Measurements from ENCODE around the gene ARID3B. TPM values are rescaled to one million over a fixed set of nuclear protein-coding genes. Genes with fewer than 3 reads are reported as not detected.

Gene ARID3B
- total and polyA plus RNA-seq, 2 of the 13 experiments (the other 11 are each of a cell fraction or from before 2014, with no cell fraction given) = 5.3 to 12.8 TPM

DNA sequence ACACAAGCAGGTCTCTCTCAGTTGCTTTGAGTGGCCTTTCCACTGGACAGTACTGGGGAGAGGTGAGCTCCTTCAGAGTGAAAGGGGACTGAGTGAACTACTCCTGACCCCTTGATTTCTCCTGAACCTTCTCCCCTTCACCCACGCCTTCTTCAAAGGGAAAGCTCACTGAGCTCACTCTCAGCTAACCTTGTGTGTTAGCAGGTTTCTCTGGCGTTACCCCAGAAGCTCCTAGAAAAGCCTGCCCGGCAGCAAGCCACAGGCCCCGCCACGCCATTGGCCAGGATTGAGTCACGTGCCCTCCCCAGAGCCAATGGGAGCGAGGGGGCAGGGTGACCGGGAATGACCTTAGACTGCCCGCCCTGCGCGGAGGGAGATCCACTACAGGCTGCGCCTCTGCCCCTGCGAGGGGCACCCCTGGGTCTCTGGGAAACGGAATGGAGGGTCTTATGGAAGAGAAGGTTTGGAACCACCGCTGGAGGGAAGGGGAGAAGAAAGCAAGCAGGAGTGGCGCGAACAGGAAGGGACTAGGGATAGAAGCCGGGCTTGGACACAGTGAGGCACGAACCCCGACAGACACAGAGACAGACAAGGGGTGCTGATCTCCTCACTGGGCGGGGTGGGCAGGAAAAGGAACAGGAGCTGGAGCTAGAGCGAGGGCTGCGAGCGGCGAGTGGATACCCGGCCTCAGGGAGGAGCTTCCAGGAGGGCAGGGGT, 57.3 kb downstream of the ARID3B start (continued):
- no peak for TF ChIP-seq ZHX1 (CRISPR knock-in tag; IDR thresholded peaks at IDR 0.05; ENCODE audit: low read depth)
- no peak for TF ChIP-seq ZNF660 (CRISPR knock-in tag; IDR thresholded peaks at IDR 0.05; ENCODE audit: borderline replicate concordance, low read depth)
- 0 out of 2 replicates have a peak, but pooled peaks have one; percentile 38 for TF ChIP-seq ZBED4 (CRISPR knock-in tag; IDR thresholded peaks at IDR 0.05; ENCODE audit: borderline replicate concordance)
- TF ChIP-seq MEIS1 (CRISPR knock-in tag; IDR thresholded peaks at IDR 0.05; ENCODE audit: borderline replicate concordance) = peak; percentile 29; the same call in 1 of the 2 replicates
- TF ChIP-seq, protein P1, sequence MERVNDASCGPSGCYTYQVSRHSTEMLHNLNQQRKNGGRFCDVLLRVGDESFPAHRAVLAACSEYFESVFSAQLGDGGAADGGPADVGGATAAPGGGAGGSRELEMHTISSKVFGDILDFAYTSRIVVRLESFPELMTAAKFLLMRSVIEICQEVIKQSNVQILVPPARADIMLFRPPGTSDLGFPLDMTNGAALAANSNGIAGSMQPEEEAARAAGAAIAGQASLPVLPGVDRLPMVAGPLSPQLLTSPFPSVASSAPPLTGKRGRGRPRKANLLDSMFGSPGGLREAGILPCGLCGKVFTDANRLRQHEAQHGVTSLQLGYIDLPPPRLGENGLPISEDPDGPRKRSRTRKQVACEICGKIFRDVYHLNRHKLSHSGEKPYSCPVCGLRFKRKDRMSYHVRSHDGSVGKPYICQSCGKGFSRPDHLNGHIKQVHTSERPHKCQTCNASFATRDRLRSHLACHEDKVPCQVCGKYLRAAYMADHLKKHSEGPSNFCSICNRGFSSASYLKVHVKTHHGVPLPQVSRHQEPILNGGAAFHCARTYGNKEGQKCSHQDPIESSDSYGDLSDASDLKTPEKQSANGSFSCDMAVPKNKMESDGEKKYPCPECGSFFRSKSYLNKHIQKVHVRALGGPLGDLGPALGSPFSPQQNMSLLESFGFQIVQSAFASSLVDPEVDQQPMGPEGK (CRISPR knock-in tag; IDR thresholded peaks at IDR 0.05) = peak; percentile 57
- no peak for TF ChIP-seq MAFG (CRISPR knock-in tag; IDR thresholded peaks at IDR 0.05)
- peak; percentile 54; the same call in 1 of the 2 replicates for TF ChIP-seq GABPB1 (CRISPR knock-in tag; IDR thresholded peaks at IDR 0.05)
- no peak for TF ChIP-seq DNMT1 (CRISPR knock-in tag; IDR thresholded peaks at IDR 0.05)
- TF ChIP-seq ZNF614 (CRISPR knock-in tag; IDR thresholded peaks at IDR 0.05; ENCODE audit: borderline replicate concordance) = peak; percentile 70; the same call in 1 of the 2 replicates
- no peak for TF ChIP-seq ZNF367 (CRISPR knock-in tag; IDR thresholded peaks at IDR 0.05; ENCODE audit: borderline replicate concordance)
- no peak for TF ChIP-seq SOX6 (IDR thresholded peaks at IDR 0.05)
- TF ChIP-seq SOX6 (CRISPR knock-in tag; IDR thresholded peaks at IDR 0.05) = no peak
- TF ChIP-seq, protein P2, sequence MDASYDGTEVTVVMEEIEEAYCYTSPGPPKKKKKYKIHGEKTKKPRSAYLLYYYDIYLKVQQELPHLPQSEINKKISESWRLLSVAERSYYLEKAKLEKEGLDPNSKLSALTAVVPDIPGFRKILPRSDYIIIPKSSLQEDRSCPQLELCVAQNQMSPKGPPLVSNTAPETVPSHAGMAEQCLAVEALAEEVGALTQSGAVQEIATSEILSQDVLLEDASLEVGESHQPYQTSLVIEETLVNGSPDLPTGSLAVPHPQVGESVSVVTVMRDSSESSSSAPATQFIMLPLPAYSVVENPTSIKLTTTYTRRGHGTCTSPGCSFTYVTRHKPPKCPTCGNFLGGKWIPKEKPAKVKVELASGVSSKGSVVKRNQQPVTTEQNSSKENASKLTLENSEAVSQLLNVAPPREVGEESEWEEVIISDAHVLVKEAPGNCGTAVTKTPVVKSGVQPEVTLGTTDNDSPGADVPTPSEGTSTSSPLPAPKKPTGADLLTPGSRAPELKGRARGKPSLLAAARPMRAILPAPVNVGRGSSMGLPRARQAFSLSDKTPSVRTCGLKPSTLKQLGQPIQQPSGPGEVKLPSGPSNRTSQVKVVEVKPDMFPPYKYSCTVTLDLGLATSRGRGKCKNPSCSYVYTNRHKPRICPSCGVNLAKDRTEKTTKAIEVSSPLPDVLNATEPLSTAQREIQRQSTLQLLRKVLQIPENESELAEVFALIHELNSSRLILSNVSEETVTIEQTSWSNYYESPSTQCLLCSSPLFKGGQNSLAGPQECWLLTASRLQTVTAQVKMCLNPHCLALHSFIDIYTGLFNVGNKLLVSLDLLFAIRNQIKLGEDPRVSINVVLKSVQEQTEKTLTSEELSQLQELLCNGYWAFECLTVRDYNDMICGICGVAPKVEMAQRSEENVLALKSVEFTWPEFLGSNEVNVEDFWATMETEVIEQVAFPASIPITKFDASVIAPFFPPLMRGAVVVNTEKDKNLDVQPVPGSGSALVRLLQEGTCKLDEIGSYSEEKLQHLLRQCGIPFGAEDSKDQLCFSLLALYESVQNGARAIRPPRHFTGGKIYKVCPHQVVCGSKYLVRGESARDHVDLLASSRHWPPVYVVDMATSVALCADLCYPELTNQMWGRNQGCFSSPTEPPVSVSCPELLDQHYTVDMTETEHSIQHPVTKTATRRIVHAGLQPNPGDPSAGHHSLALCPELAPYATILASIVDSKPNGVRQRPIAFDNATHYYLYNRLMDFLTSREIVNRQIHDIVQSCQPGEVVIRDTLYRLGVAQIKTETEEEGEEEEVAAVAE (CRISPR knock-in tag; IDR thresholded peaks at IDR 0.05; ENCODE audit: borderline replicate concordance) = peak; percentile 42; the same call in 1 of the 2 replicates
- TF ChIP-seq SMARCE1 (IDR thresholded peaks at IDR 0.05; ENCODE audit: borderline replicate concordance) = no peak

Data from HepG2 (cell line).